K562 (cell line): ENCODE measurements around the gene CDT1. TPM values are rescaled to one million over a fixed set of nuclear protein-coding genes. Genes with fewer than 3 reads are reported as not detected.

ENCODE experiments used
- CCAR2 ChIP-seq: fragments of 200-400 bp; formaldehyde crosslinking; IDR thresholded peaks from 2 replicates; pipeline ENCODE4 v1.6.1; 2017; ENCODE audit warnings: mild to moderate bottlenecking, low read depth, low read length
- EGR1 ChIP-seq: fragments of 450-650 bp; conservative IDR thresholded peaks from 2 replicates; pipeline ENCODE4 v1.6.1; 2017; ENCODE audit warnings: mild to moderate bottlenecking
- ERF ChIP-seq: fragments of 450-650 bp; formaldehyde crosslinking; IDR thresholded peaks from 2 replicates; pipeline ENCODE4 v1.4.0; 2020; ENCODE audit warnings: mild to moderate bottlenecking, mixed read lengths
- KAT8 ChIP-seq: fragments of 450-650 bp; IDR thresholded peaks from 2 replicates; pipeline ENCODE4 v1.6.1; 2016; ENCODE audit warnings: low read depth, mild to moderate bottlenecking
- KLF1 ChIP-seq: fragments of 450-650 bp; IDR thresholded peaks from 2 replicates; pipeline ENCODE4 v1.6.1; 2016; ENCODE audit warnings: missing genetic modification characterization, missing compliant biosample characterization
- MECOM ChIP-seq: fragments of 250-450 bp; sonication (Bioruptor Pico); IDR thresholded peaks from 2 replicates; pipeline ENCODE4 v1.8.0; 2022; ENCODE audit warnings: inconsistent platforms
- RREB1 ChIP-seq: fragments of 250-450 bp; sonication (Bioruptor Pico); IDR thresholded peaks from 2 replicates; pipeline ENCODE4 v1.4.0; 2020
- SAFB2 ChIP-seq: fragments of 200-400 bp; formaldehyde crosslinking; IDR thresholded peaks from 2 replicates; pipeline ENCODE4 v1.6.1; 2018; ENCODE audit warnings: borderline replicate concordance, low read length, low read depth, moderate library complexity; ENCODE audit not compliant: severe bottlenecking
- SP1 ChIP-seq: sonication (generic); formaldehyde crosslinking; IDR thresholded peaks from 2 replicates; pipeline ENCODE4 v1.8.1; 2022; ENCODE audit warnings: mild to moderate bottlenecking, missing genetic modification reagents
- SRSF1 ChIP-seq: fragments of 200-400 bp; formaldehyde crosslinking; IDR thresholded peaks from 2 replicates; pipeline ENCODE4 v1.6.1; 2017; ENCODE audit warnings: mild to moderate bottlenecking, low read depth, low read length, moderate library complexity
- SRSF3 ChIP-seq: fragments of 200-400 bp; formaldehyde crosslinking; IDR thresholded peaks from 2 replicates; pipeline ENCODE4 v1.6.1; 2016; ENCODE audit warnings: mild to moderate bottlenecking, low read length, moderate library complexity; ENCODE audit not compliant: insufficient read depth
- TAF7 ChIP-seq: fragments of 450-650 bp; IDR thresholded peaks from 2 replicates; pipeline ENCODE4 v1.6.1; 2016; ENCODE audit warnings: missing genetic modification characterization, missing compliant biosample characterization
- ZNF407 ChIP-seq: fragments of 450-650 bp; IDR thresholded peaks from 2 replicates; pipeline ENCODE4 v1.6.1; 2016; ENCODE audit warnings: low read depth
- ZNF41 ChIP-seq: fragments of 250-450 bp; sonication (Bioruptor Pico); conservative IDR thresholded peaks from 2 replicates; pipeline ENCODE4 v1.4.0; 2020; ENCODE audit warnings: mild to moderate bottlenecking
- ZNF57 ChIP-seq: fragments of 450-650 bp; formaldehyde crosslinking; IDR thresholded peaks from 2 replicates; pipeline ENCODE4 v1.4.0; 2020; ENCODE audit warnings: mild to moderate bottlenecking, moderate library complexity
- polyA plus RNA-seq, 8 experiments: library from polyadenylated mRNA; depleted of rRNA in 4 of 8; stranded (reverse) in 5 of 8; unstranded in 3 of 8; fragments of >200 nt; fragmentation: Nextera tagmentation in 2 of 8; fragmentation: Illumina TruSeq in 1 of 8; extraction: Ambion mirVana in 2 of 8; extraction: Trizol in 1 of 8; gene quantifications; 2 replicates each; pipeline versions ENCODE4 v1.2.1 to v1.2.3, GENCODE V29; 2011 to 2014; ENCODE audit warnings: inconsistent platforms in 1 of 8, missing spikeins in 1 of 8
- total RNA-seq, 7 experiments: library from RNA; depleted of rRNA in 6 of 7; stranded (reverse); fragments of >200 nt in 6 of 7; fragmentation: Illumina TruSeq in 2 of 7; extraction: Trizol in 2 of 7; gene quantifications; 2 replicates each; pipeline versions ENCODE4 v1.2.1 to v1.2.3, GENCODE V29; 2011 to 2021; ENCODE audit warnings: low replicate concordance in 1 of 7

Gene CDT1
- total and polyA plus RNA-seq, 9 of the 15 experiments (the other 6 are each of a cell fraction or from before 2014, with no cell fraction given): 0.92 to 178 (median 14.2) TPM

GRCh38 chr16:88770461-88771293 is 32.9 kb upstream of the CDT1 start (continued):
- no peak for TF ChIP-seq SAFB2
- no peak for TF ChIP-seq TAF7 (tag)
- TF ChIP-seq CCAR2: no peak
- no peak for TF ChIP-seq KAT8
- no peak for TF ChIP-seq ZNF407
- TF ChIP-seq SRSF1: no peak
- no peak for TF ChIP-seq ERF
- TF ChIP-seq RREB1: peak; percentile 67; the same call in 1 of the 2 replicates
- no peak for TF ChIP-seq ZNF57 (CRISPR knock-in tag)
- no peak for TF ChIP-seq MECOM
- peak; percentile 61 for TF ChIP-seq EGR1
- TF ChIP-seq SP1 (CRISPR knock-in tag): 0 out of 2 replicates have a peak, but pooled peaks have one; percentile 34
- no peak for TF ChIP-seq ZNF41 (CRISPR knock-in tag)
- no peak for TF ChIP-seq SRSF3
- TF ChIP-seq KLF1 (tag): no peak; the same call in 1 of the 2 replicates
